ENCODE measurements around the gene SH2D4B.
A peak's percentile ranks its signal among the peaks of the same experiment; 100 is the strongest.

SH2D4B gene

DNA sequence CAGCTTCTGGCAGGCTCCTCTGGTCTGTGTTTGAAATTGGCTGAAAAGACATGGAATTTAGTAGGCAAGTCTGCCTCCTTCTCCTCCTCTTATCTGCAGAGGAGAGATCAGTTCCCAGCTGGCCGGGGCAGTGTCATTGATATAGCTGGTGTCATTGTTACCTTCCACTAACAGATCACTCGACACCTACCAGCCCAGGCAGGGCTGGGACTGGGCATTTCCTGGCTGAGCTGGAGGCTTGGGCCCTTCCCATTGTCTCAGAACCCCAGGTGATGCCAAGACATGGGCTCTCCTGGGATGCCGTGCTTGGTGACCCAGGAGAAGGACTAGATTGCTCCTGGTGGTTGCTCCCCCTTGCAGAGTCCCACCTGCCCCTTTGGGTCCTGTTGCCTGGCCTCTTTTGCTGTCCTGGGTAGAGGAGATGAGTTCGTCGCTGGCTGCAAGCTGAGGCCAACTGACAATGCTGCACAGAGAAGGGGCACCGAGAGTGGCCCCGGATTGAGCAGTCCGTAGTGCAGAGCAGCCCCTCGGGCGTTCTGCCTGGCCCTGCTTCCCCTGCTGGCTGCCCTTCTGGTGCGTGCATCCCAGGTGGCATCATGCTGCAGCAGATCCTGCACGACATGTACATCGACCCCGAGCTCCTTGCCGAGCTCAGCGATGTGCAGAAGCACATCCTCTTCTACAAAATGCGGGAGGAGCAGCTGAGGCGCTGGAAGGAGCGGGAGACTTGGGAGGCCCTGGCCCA is at the start of gene SH2D4B:
Gene SH2D4B, plus strand, starts transcription at position 167 of the 745 bp plus-strand sequence. Its CDS starts 430 bp downstream, at position 597.
- Histone ChIP-seq H3K9ac (ENCODE audit: low read depth in 1 of 2, low read length in 2 of 2) (no peak within 1 kb of the TSS), H3K27ac (ENCODE audit: low read depth in 2 of 2, low read length in 2 of 2) (no peak within 1 kb of the TSS), H3K9me3 (ENCODE audit: control insufficient read depth in 2 of 2, low read length in 2 of 2) (no peaks in the 10 kb centered on the region), H3K4me1 (ENCODE audit: control insufficient read depth in 2 of 2, insufficient read depth in 2 of 2, low read length in 2 of 2) (peaks cover 2 to 9% of the 10 kb centered on the region in 2 donors), H3K36me3 (ENCODE audit: control insufficient read depth in 2 of 2, insufficient read depth in 2 of 2, low read length in 2 of 2) (no peaks in the 10 kb centered on the region), H3K27me3 (ENCODE audit: control insufficient read depth in 2 of 2, insufficient read depth in 2 of 2, low read length in 2 of 2) (no peaks in the 10 kb centered on the region), H3K4me3 (ENCODE audit: low read length in 2 of 2) (no peak within 1 kb of the TSS)

DNA sequence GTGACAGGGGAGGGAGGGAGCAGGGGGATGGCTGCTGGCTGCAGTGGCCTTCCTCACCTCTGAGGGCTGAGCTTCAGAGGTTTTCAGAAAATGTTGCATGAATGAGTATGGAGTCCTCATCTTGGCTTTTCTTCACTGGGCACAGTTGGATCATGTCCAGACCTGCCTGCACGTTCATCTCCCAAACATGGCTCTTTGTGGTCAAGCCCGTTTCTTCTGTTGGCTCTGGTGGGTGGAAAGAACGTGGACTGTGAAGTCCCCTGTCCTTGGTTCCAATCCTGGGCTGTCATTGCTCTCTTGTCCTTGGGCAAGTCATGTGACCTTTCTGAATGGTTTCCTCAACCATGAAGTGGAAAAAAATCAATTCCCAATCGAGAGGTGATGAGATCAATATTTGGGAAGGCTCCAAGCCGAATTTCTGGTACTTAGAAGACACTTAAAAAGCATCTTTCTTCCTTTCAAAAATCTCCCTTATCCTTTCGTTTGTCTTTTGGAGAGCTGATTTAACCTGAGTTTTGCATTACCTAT is 49.1 kb upstream of the SH2D4B start:
- Histone ChIP-seq H3K9ac (ENCODE audit: low read depth in 1 of 2, low read length in 2 of 2) (no peak overlapping the region), H3K4me1 (ENCODE audit: control insufficient read depth in 2 of 2, insufficient read depth in 2 of 2, low read length in 2 of 2) (peaks cover 28% of the 10 kb centered on the region in 2 donors), H3K27me3 (ENCODE audit: control insufficient read depth in 2 of 2, insufficient read depth in 2 of 2, low read length in 2 of 2) (no peaks in the 10 kb centered on the region), H3K9me3 (ENCODE audit: control insufficient read depth in 2 of 2, low read length in 2 of 2) (no peaks in the 10 kb centered on the region), H3K27ac (ENCODE audit: low read depth in 2 of 2, low read length in 2 of 2) (peak overlapping the region in 1 of 2 donors; percentile 35), H3K36me3 (ENCODE audit: control insufficient read depth in 2 of 2, insufficient read depth in 2 of 2, low read length in 2 of 2) (peaks cover 21 to 33% of the 10 kb centered on the region in 2 donors), H3K4me3 (ENCODE audit: low read length in 2 of 2) (no peak overlapping the region)

DNA sequence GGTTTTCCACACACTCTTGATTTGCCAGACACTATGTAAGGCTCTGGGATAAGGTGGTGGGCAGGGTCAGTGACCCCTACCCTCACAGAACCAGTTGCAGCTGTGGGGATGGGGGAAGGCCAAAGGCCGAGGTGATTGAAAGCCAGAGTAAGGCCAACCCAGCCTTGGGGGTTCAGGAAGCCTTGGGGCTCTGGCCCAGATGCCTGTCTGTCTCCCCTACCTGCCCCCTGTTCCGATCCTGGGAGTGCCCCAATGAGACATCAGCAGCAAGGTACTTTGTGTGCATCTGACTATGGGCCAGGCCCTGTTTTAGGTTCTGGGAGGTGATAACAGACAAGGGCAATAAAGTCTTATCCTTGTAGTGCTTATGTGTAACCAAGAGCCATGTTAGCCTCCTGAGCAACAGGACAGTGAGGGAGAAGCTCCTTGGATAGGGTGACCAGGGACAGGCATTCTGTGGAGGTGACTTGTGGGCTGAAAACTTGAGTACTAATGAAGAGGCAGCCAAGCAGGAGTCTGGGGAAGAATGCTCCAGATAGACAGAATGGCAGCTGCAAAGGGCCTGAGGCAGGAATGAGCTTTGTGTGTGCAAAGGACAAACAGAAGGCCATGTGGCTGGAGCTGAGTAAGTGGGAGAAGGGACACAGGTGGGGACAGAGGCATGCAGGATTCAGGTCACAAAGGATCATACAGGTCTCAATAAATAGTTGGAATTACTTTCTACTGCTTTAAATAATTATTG is 48.2 kb upstream of the SH2D4B start:
- H3K9ac ChIP-seq (ENCODE audit: low read depth in 1 of 2, low read length in 2 of 2) = no peak overlapping the region
- H3K4me3 ChIP-seq (ENCODE audit: low read length in 2 of 2) = no peak overlapping the region
- H3K27me3 ChIP-seq (ENCODE audit: control insufficient read depth in 2 of 2, insufficient read depth in 2 of 2, low read length in 2 of 2) = no peaks in the 10 kb centered on the region
- no peaks in the 10 kb centered on the region for H3K9me3 ChIP-seq (ENCODE audit: control insufficient read depth in 2 of 2, low read length in 2 of 2)
- peaks cover 21 to 36% of the 10 kb centered on the region in 2 donors for H3K36me3 ChIP-seq (ENCODE audit: control insufficient read depth in 2 of 2, insufficient read depth in 2 of 2, low read length in 2 of 2)
- H3K27ac ChIP-seq (ENCODE audit: low read depth in 2 of 2, low read length in 2 of 2) = no peak overlapping the region
- H3K4me1 ChIP-seq (ENCODE audit: control insufficient read depth in 2 of 2, insufficient read depth in 2 of 2, low read length in 2 of 2) = peaks cover 28 to 30% of the 10 kb centered on the region in 2 donors

DNA sequence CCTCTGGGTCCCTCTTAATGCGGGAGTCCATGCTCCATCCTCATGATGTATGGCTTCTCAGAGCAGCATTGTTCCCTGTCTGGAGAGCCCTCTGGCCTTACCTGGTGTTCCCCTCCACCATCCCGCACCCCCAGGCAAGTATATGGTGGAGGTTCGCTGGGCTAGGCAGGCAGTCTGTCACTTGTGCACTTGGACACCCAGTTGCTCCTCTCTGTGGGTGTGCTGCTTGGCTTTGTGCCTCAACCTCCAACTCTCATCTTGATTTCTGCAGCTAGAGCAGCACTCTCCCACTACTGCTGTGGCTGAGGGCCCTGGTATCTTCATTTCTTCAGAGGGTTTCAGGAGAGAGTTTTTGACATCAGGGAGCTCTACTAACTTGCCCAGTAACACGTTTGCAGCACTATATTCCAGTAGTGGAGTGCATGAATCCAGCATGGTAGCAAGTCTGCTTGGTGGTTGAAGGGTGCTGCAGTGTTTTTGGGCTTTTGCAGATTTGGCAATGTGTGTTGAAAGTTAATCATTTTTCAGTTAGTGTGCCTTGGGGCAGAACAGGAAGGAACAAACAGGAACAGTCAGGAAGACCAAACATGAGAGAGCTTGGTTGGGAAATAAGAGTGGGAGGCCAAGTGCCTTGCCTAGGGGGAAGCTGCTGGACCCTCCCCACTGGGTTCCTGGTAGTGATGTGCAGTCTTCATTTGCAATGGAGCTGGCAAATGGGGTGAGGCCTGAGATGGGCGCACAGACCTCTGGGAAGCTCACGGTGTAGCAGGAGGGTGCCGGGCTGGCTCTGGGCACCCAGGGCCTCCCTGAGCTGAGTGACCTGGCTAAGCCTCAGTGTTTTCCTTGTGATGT is 46.2 kb upstream of the SH2D4B start:
- Histone ChIP-seq H3K4me3 (ENCODE audit: low read length in 2 of 2) (no peak overlapping the region), H3K36me3 (ENCODE audit: control insufficient read depth in 2 of 2, insufficient read depth in 2 of 2, low read length in 2 of 2) (peaks cover 21 to 43% of the 10 kb centered on the region in 2 donors), H3K4me1 (ENCODE audit: control insufficient read depth in 2 of 2, insufficient read depth in 2 of 2, low read length in 2 of 2) (peaks cover 14 to 20% of the 10 kb centered on the region in 2 donors), H3K27ac (ENCODE audit: low read depth in 2 of 2, low read length in 2 of 2) (peak overlapping the region; percentile 17 to 38), H3K27me3 (ENCODE audit: control insufficient read depth in 2 of 2, insufficient read depth in 2 of 2, low read length in 2 of 2) (no peaks in the 10 kb centered on the region), H3K9me3 (ENCODE audit: control insufficient read depth in 2 of 2, low read length in 2 of 2) (no peaks in the 10 kb centered on the region), H3K9ac (ENCODE audit: low read depth in 1 of 2, low read length in 2 of 2) (no peak overlapping the region)

DNA sequence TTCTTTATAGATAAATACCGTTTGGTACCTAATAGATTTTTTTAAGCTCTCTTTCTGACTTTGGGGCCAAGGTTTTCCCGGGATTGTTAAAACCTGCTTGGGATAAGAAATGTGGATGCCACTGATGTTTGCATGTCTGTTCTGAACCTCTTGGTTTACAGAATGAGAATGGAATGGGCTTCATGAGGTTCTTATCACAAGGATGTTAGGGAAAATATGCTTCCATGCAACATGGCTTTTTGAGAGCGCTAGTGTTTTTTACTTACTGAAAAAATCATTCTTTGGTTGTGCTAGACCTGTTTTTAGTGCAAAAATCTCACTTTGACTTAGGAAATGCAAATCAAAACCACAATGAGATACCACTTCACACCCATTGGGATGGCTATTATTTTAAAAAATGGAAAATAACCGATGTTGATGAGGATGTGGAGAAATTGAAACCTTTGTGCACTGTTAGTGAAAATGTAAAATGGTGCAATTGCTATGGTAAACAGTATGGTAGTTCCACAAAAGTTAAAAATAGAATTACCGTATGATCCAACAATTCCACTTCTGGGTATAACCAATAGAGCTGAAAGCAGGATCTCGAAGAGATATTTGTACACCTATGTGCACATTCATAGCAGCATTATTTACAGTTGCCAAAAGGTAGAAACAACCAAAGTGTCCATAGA is 44.7 kb upstream of the SH2D4B start:
- no peaks in the 10 kb centered on the region for H3K9me3 ChIP-seq (ENCODE audit: control insufficient read depth in 2 of 2, low read length in 2 of 2)
- no peak overlapping the region for H3K27ac ChIP-seq (ENCODE audit: low read depth in 2 of 2, low read length in 2 of 2)
- no peaks in the 10 kb centered on the region for H3K27me3 ChIP-seq (ENCODE audit: control insufficient read depth in 2 of 2, insufficient read depth in 2 of 2, low read length in 2 of 2)
- peaks cover 18 to 20% of the 10 kb centered on the region in 2 donors for H3K4me1 ChIP-seq (ENCODE audit: control insufficient read depth in 2 of 2, insufficient read depth in 2 of 2, low read length in 2 of 2)
- H3K9ac ChIP-seq (ENCODE audit: low read depth in 1 of 2, low read length in 2 of 2) = no peak overlapping the region
- H3K36me3 ChIP-seq (ENCODE audit: control insufficient read depth in 2 of 2, insufficient read depth in 2 of 2, low read length in 2 of 2) = peaks cover 21 to 43% of the 10 kb centered on the region in 2 donors
- H3K4me3 ChIP-seq (ENCODE audit: low read length in 2 of 2) = no peak overlapping the region

DNA sequence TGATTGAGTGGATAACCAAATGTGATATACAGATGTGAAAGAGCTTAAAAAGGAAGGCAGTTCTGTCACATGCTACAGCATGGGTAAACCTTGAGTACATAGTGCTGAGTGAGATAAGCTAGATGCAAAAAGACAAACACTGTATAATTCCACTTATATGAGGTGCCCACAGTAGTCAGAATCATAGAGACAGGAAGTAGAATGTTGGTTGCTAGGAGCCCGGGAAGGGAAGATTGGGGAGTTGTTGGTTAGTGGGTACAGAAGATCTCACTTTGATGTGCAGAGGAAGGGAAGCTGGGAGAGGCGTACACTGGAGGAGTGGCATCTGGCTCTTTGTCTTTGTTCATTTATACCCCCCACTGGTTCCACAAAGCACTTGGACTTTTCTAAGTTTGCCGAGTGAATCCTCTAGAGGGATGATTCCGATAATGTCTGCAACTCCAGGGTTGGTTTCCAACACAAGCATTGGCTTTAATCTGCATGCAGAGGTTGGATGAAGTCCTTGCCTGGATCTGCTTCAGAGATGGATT is 44.1 kb upstream of the SH2D4B start:
- H3K9me3 ChIP-seq (ENCODE audit: control insufficient read depth in 2 of 2, low read length in 2 of 2) = no peaks in the 10 kb centered on the region
- H3K36me3 ChIP-seq (ENCODE audit: control insufficient read depth in 2 of 2, insufficient read depth in 2 of 2, low read length in 2 of 2) = peaks cover 21 to 43% of the 10 kb centered on the region in 2 donors
- no peak overlapping the region for H3K4me3 ChIP-seq (ENCODE audit: low read length in 2 of 2)
- H3K27ac ChIP-seq (ENCODE audit: low read depth in 2 of 2, low read length in 2 of 2) = no peak overlapping the region
- no peak overlapping the region for H3K9ac ChIP-seq (ENCODE audit: low read depth in 1 of 2, low read length in 2 of 2)
- no peaks in the 10 kb centered on the region for H3K27me3 ChIP-seq (ENCODE audit: control insufficient read depth in 2 of 2, insufficient read depth in 2 of 2, low read length in 2 of 2)
- H3K4me1 ChIP-seq (ENCODE audit: control insufficient read depth in 2 of 2, insufficient read depth in 2 of 2, low read length in 2 of 2) = peaks cover 24 to 26% of the 10 kb centered on the region in 2 donors

DNA sequence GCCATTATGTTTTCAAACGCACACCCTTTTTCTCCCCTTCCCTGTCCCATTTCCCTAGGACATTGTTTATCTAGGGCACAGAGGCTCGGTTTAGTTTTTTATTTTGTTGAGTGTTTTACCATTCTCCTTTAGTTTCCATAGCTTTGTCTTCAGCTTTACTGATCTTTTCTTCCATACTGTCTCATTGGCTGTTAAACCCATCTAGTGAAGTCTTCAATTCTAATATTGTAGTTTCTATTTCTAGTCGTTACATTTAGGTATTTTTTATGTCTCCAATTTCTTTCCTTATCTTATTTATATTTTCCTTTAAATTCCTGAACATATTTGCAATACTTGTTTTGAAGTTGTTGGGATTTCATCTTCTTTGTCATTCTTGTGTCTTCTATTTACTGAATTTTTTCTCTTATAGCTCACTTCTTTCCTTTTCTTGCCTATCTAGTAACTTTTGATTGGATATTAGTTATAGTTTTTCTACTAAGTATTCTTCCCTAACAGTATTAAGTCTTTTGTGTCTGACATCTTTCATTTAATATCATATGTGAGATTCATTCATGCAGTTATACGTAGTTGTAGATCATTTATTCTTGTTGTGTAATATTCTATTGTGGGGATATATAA is 41.0 kb upstream of the SH2D4B start:
- peaks cover 36 to 38% of the 10 kb centered on the region in 2 donors for H3K4me1 ChIP-seq (ENCODE audit: control insufficient read depth in 2 of 2, insufficient read depth in 2 of 2, low read length in 2 of 2)
- no peaks in the 10 kb centered on the region for H3K27me3 ChIP-seq (ENCODE audit: control insufficient read depth in 2 of 2, insufficient read depth in 2 of 2, low read length in 2 of 2)
- peak overlapping the region in 1 of 2 donors; percentile 3 for H3K27ac ChIP-seq (ENCODE audit: low read depth in 2 of 2, low read length in 2 of 2)
- H3K9me3 ChIP-seq (ENCODE audit: control insufficient read depth in 2 of 2, low read length in 2 of 2) = no peaks in the 10 kb centered on the region
- H3K9ac ChIP-seq (ENCODE audit: low read depth in 1 of 2, low read length in 2 of 2) = no peak overlapping the region
- H3K36me3 ChIP-seq (ENCODE audit: control insufficient read depth in 2 of 2, insufficient read depth in 2 of 2, low read length in 2 of 2) = peaks cover 2 to 15% of the 10 kb centered on the region in 2 donors
- H3K4me3 ChIP-seq (ENCODE audit: low read length in 2 of 2) = no peak overlapping the region

DNA sequence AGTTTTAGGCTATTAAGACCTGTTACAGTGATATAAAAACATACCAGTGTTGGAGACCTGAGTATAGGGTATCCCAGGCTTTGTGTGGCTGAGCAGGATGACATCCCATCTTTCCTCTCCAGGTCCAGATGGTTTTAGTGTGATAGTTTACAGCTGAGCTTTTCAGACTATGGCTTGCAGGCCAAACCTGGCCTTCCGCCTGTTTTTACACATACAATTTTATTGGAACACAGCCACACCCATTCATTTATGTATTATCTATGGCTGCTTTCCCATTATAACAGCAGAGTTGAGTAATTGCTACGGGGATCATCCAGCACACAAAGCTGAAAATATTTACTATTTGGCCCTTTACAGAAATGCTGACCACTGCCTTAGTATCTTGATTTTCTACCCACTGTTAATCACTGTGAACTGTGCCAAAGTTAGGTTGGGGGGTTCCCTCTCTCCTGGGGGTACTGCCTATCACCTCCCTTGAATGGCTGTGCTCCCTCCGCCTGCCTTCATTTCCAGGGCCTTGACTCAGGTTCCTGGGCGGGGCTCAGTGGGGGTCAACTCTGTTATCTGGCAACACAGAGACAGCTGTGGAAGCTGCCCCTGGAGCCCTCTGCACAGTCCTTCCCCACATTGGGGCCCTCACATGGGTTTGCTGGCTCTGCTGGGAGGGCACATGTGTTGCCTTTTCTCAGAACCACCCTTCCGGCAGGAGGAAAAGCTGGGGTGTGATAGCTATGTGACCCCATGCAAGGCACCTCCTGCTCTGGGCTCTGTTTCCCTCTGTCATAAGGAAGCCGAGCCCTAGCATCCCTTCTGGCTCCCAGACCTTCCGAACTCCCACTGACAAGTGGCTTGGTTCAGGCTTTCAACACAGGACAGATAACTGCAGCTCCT is 40.3 kb upstream of the SH2D4B start:
- Histone ChIP-seq H3K9me3 (ENCODE audit: control insufficient read depth in 2 of 2, low read length in 2 of 2) (no peaks in the 10 kb centered on the region), H3K4me3 (ENCODE audit: low read length in 2 of 2) (no peak overlapping the region), H3K9ac (ENCODE audit: low read depth in 1 of 2, low read length in 2 of 2) (no peak overlapping the region), H3K27me3 (ENCODE audit: control insufficient read depth in 2 of 2, insufficient read depth in 2 of 2, low read length in 2 of 2) (no peaks in the 10 kb centered on the region), H3K27ac (ENCODE audit: low read depth in 2 of 2, low read length in 2 of 2) (peak overlapping the region; percentile 13 to 76), H3K4me1 (ENCODE audit: control insufficient read depth in 2 of 2, insufficient read depth in 2 of 2, low read length in 2 of 2) (peaks cover 42 to 44% of the 10 kb centered on the region in 2 donors), H3K36me3 (ENCODE audit: control insufficient read depth in 2 of 2, insufficient read depth in 2 of 2, low read length in 2 of 2) (peaks cover 0 to 10% of the 10 kb centered on the region in 2 donors)
